Measurements from ENCODE around the gene IPO7. TPM values are rescaled to one million over a fixed set of nuclear protein-coding genes. Genes with fewer than 3 reads are reported as not detected.

The IPO7 gene
- total and polyA plus RNA-seq, 2 donors (not counting 3 experiments of a cell fraction or from before 2014, with no cell fraction given), result 32.9 to 170 TPM

- no peak overlapping the region for H3K4me2 ChIP-seq (ENCODE audit: insufficient read depth, low read length)
- ChIA-PET CTCF (no interaction called here), POLR2A (no interaction called here)
- FAIRE-seq, result no peak
- H3K36me3 ChIP-seq (ENCODE audit: control insufficient read depth in 2 of 2, extremely low read depth in 1 of 2, insufficient read depth in 2 of 2, low read length in 2 of 2), result peaks cover 10% of the 10 kb centered on the region in 2 experiments
- no peak overlapping the region for H3K27ac ChIP-seq (ENCODE audit: insufficient read depth, low read depth, low read length)
- intact Hi-C loops (cut with micrococcal nuclease), result loop anchor here (5.0 kb wide), 1 partner anchor 61 kb away; no protein-coding TSS in a partner anchor
- TF ChIP-seq, protein P1, sequence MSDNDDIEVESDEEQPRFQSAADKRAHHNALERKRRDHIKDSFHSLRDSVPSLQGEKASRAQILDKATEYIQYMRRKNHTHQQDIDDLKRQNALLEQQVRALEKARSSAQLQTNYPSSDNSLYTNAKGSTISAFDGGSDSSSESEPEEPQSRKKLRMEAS (IDR thresholded peaks at IDR 0.05; ENCODE audit: insufficient read depth, insufficient read length), result no peak
- TF ChIP-seq CTCF (IDR thresholded peaks at IDR 0.05; ENCODE audit: extremely low read depth in 1 of 2, insufficient read depth in 1 of 2, low read depth in 1 of 2, low read length in 2 of 2), result no peak
- TF ChIP-seq POLR2AphosphoS5 (IDR thresholded peaks at IDR 0.05; ENCODE audit: insufficient read depth, low read depth, low read length), result no peak
- TF ChIP-seq MYC (IDR thresholded peaks at IDR 0.05; ENCODE audit: low read depth, low read length), result no peak
- TF ChIP-seq FOS (IDR thresholded peaks at IDR 0.05; ENCODE audit: borderline replicate concordance, insufficient read depth, low read length), result no peak
- TF ChIP-seq POLR2A (IDR thresholded peaks at IDR 0.05; ENCODE audit: low read depth, low read length), result no peak
- no peak for TF ChIP-seq JUN (IDR thresholded peaks at IDR 0.05; ENCODE audit: borderline replicate concordance, insufficient read depth, insufficient read length, low read depth)
- no peak for TF ChIP-seq GATA2 (IDR thresholded peaks at IDR 0.05; ENCODE audit: insufficient read depth, insufficient read length, low read depth, low read length)
- TF ChIP-seq EZH2 (IDR thresholded peaks at IDR 0.05; ENCODE audit: borderline replicate concordance, low read depth, low read length, severe bottlenecking), result no peak
- no TSS peak for BruUV-seq (replicated peaks)
- dilution Hi-C loops (cut with MboI; ENCODE audit: extremely low pct_ligation_motif_present, low sequenced_read_pairs), result no loop called here
- no peaks in the 10 kb centered on the region for H3K9me3 ChIP-seq (replicated peaks; ENCODE audit: control insufficient read depth, insufficient read depth, low read length)
- H4K20me1 ChIP-seq (replicated peaks; ENCODE audit: control insufficient read depth, extremely low read depth, insufficient read depth, low read length), result no peaks in the 10 kb centered on the region
- DNase-seq (ENCODE audit: low read depth, low spot score), result no peak
- no peaks in the 10 kb centered on the region for H3K9me1 ChIP-seq (replicated peaks; ENCODE audit: control insufficient read depth, extremely low read depth, insufficient read depth, low read length)
- H3K4me3 ChIP-seq (replicated peaks in 1 of 3; ENCODE audit: insufficient read depth in 1 of 3, low read depth in 1 of 3, low read length in 3 of 3), result no peak overlapping the region
- no peaks in the 10 kb centered on the region for H3K4me1 ChIP-seq (ENCODE audit: control insufficient read depth, extremely low read depth, insufficient read depth, low read length)
- H3K79me2 ChIP-seq (ENCODE audit: control insufficient read depth, insufficient read depth, low read length), result no peaks in the 10 kb centered on the region
- no peaks in the 10 kb centered on the region for H3K27me3 ChIP-seq (ENCODE audit: control insufficient read depth in 2 of 2, insufficient read depth in 2 of 2, low read length in 2 of 2)
- H2AFZ ChIP-seq (ENCODE audit: low read depth, low read length), result no peak overlapping the region
- H3K9ac ChIP-seq (replicated peaks; ENCODE audit: extremely low read depth, insufficient read depth, low read length), result no peak overlapping the region
These were observed 61.8 kb downstream of the IPO7 start for GRCh38 chr11:9446230-9446629.
